ENCODE results near the gene SUPT6H.

The SUPT6H gene

GRCh38 chr17:28661635-28662526, at the start of gene SUPT6H, which contains the start of gene SDF2:
SUPT6H (plus strand) TSS chr17:28662205; CDS start chr17:28673402, 11,197 bp downstream.
SDF2 (minus strand) TSS chr17:28661906; CDS start chr17:28661876, 30 bp downstream.
- FAIRE-seq, result no peak

GRCh38 chr17:28612531-28612930, 49.5 kb upstream of the SUPT6H start:
- FAIRE-seq, result no peak

GRCh38 chr17:28612936-28613872, 48.8 kb upstream of the SUPT6H start:
- no peak for FAIRE-seq

- no peak for FAIRE-seq
Measured at GRCh38 chr17:28613931-28614381, 48.0 kb upstream of the SUPT6H start, which contains the start of gene RSKR. RSKR (minus strand) TSS chr17:28614185; CDS start chr17:28614161, 24 bp downstream.

GRCh38 chr17:28615260-28615940, 46.6 kb upstream of the SUPT6H start:
- no peak for FAIRE-seq

- FAIRE-seq, result no peak
Measured at GRCh38 chr17:28616281-28616680, 45.7 kb upstream of the SUPT6H start.

- no peak for FAIRE-seq
Measured at GRCh38 chr17:28618464-28618863, 43.5 kb upstream of the SUPT6H start.

- FAIRE-seq, result no peak
Measured at GRCh38 chr17:28620010-28620409, 42.0 kb upstream of the SUPT6H start.

GRCh38 chr17:28622186-28622585, 39.8 kb upstream of the SUPT6H start:
- FAIRE-seq, result no peak

GRCh38 chr17:28623696-28624095, 38.3 kb upstream of the SUPT6H start:
- no peak for FAIRE-seq

GRCh38 chr17:28624148-28624547, 37.9 kb upstream of the SUPT6H start:
- no peak for FAIRE-seq

- no peak for FAIRE-seq
Measured at GRCh38 chr17:28626818-28627217, 35.2 kb upstream of the SUPT6H start.

- no peak for FAIRE-seq
Measured at GRCh38 chr17:28634206-28634865, 27.7 kb upstream of the SUPT6H start.

- FAIRE-seq, result no peak
Measured at GRCh38 chr17:28635506-28635905, 26.5 kb upstream of the SUPT6H start.

- no peak for FAIRE-seq
Measured at GRCh38 chr17:28641579-28641978, 20.4 kb upstream of the SUPT6H start.

GRCh38 chr17:28643983-28644786, 17.8 kb upstream of the SUPT6H start:
- FAIRE-seq, result no peak

GRCh38 chr17:28644787-28645575, 17.0 kb upstream of the SUPT6H start, which contains the start of gene BLTP2:
BLTP2 (minus strand) TSS chr17:28645158; CDS start chr17:28645056, 102 bp downstream.
- no peak for FAIRE-seq

- no peak for FAIRE-seq
Measured at GRCh38 chr17:28645576-28645939, 16.4 kb upstream of the SUPT6H start.

- no peak for FAIRE-seq
Measured at GRCh38 chr17:28646039-28646754, 15.8 kb upstream of the SUPT6H start.
